ENCODE data around the gene RPL18. TPM values are rescaled to one million over a fixed set of nuclear protein-coding genes. Genes with fewer than 3 reads are reported as not detected.

RPL18 gene
- total and polyA plus RNA-seq, 9 of the 15 experiments (the other 6 are each of a cell fraction or from before 2014, with no cell fraction given), result 312 to 2,635 (median 1,653) TPM

DNA sequence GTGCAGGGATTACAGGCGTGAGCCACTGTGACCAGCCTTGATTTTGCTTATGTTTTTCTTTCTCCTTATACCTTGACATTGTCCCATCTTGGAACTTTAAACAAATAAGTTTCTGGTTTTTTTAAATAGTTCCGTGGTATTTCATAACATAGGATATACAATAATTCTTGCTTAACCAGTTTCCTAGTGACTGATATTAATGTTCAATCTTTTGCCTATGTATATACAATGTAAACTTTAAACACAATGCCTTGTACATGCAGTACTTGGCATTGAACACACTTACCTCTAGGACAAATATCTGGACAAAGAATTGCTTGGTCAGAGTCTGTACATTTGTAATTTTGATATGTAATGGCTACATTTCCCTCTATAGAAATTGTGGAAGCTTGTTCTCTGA is 36.8 kb downstream of the RPL18 start:
- Histone ChIP-seq H3K27ac (ENCODE audit: extremely low read depth, low read depth, low read length) (no peak overlapping the region), H3K4me2 (ENCODE audit: insufficient read depth, low read length) (no peak overlapping the region), H3K79me2 (ENCODE audit: control insufficient read depth, insufficient read depth, low read length) (no peaks in the 10 kb centered on the region), H3K4me3 (no peak overlapping the region), H3K4me1 (replicated peaks in 1 of 2; ENCODE audit: control insufficient read depth in 2 of 2, insufficient read depth in 2 of 2, low read length in 2 of 2) (peaks cover 3 to 8% of the 10 kb centered on the region in 2 experiments; a peak in 1 of 5 replicates), H2AFZ (ENCODE audit: low read depth, low read length) (no peak overlapping the region), H3K9me3 (replicated peaks; ENCODE audit: control insufficient read depth, insufficient read depth, low read depth, low read length) (no peaks in the 10 kb centered on the region), H3K36me3 (ENCODE audit: control insufficient read depth, insufficient read depth, low read length) (no peaks in the 10 kb centered on the region), H3K9ac (ENCODE audit: insufficient read depth in 1 of 2, low read depth in 2 of 2, low read length in 2 of 2) (no peak overlapping the region), H3K9me1 (ENCODE audit: control insufficient read depth, insufficient read depth, low read length) (no peaks in the 10 kb centered on the region), H3K27me3 (ENCODE audit: control insufficient read depth in 2 of 2, insufficient read depth in 2 of 2, low read length in 2 of 2) (no peaks in the 10 kb centered on the region), H4K20me1 (replicated peaks; ENCODE audit: control insufficient read depth, insufficient read depth, low read length) (no peaks in the 10 kb centered on the region)
- in situ Hi-C loops (cut with MboI) (loop anchor here (5.0 to 25.0 kb wide), 2 partner anchors 75 to 1530 kb away; no protein-coding TSS in a partner anchor), intact Hi-C loops (cut with micrococcal nuclease) (loop anchor here (5.0 kb wide), 2 partner anchors 260 to 315 kb away; a partner anchor contains a TSS)
- FAIRE-seq, result no peak
- ATAC-seq, result no peak
- TF ChIP-seq KHSRP (IDR thresholded peaks at IDR 0.05) (no peak), SP1 (CRISPR knock-in tag; IDR thresholded peaks at IDR 0.05) (no peak), ZBTB1 (CRISPR knock-in tag; IDR thresholded peaks at IDR 0.05; ENCODE audit: borderline replicate concordance, low read depth) (no peak), TARDBP (IDR thresholded peaks at IDR 0.05) (no peak), ZNF143 (CRISPR knock-in tag; IDR thresholded peaks at IDR 0.05) (no peak), CHD4 (IDR thresholded peaks at IDR 0.05; ENCODE audit: insufficient read depth, insufficient replicate concordance, low read depth, low read length, poor library complexity, severe bottlenecking) (no peak), SMARCC2 (IDR thresholded peaks at IDR 0.05; ENCODE audit: low read depth) (no peak)
- TF ChIP-seq, protein P1, sequence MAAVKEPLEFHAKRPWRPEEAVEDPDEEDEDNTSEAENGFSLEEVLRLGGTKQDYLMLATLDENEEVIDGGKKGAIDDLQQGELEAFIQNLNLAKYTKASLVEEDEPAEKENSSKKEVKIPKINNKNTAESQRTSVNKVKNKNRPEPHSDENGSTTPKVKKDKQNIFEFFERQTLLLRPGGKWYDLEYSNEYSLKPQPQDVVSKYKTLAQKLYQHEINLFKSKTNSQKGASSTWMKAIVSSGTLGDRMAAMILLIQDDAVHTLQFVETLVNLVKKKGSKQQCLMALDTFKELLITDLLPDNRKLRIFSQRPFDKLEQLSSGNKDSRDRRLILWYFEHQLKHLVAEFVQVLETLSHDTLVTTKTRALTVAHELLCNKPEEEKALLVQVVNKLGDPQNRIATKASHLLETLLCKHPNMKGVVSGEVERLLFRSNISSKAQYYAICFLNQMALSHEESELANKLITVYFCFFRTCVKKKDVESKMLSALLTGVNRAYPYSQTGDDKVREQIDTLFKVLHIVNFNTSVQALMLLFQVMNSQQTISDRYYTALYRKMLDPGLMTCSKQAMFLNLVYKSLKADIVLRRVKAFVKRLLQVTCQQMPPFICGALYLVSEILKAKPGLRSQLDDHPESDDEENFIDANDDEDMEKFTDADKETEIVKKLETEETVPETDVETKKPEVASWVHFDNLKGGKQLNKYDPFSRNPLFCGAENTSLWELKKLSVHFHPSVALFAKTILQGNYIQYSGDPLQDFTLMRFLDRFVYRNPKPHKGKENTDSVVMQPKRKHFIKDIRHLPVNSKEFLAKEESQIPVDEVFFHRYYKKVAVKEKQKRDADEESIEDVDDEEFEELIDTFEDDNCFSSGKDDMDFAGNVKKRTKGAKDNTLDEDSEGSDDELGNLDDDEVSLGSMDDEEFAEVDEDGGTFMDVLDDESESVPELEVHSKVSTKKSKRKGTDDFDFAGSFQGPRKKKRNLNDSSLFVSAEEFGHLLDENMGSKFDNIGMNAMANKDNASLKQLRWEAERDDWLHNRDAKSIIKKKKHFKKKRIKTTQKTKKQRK (IDR thresholded peaks at IDR 0.05; ENCODE audit: borderline replicate concordance, low read depth, low read length), result no peak
- TF ChIP-seq, protein P2, sequence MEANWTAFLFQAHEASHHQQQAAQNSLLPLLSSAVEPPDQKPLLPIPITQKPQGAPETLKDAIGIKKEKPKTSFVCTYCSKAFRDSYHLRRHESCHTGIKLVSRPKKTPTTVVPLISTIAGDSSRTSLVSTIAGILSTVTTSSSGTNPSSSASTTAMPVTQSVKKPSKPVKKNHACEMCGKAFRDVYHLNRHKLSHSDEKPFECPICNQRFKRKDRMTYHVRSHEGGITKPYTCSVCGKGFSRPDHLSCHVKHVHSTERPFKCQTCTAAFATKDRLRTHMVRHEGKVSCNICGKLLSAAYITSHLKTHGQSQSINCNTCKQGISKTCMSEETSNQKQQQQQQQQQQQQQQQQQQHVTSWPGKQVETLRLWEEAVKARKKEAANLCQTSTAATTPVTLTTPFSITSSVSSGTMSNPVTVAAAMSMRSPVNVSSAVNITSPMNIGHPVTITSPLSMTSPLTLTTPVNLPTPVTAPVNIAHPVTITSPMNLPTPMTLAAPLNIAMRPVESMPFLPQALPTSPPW (CRISPR knock-in tag; IDR thresholded peaks at IDR 0.05), result no peak
- TF ChIP-seq, protein P3, sequence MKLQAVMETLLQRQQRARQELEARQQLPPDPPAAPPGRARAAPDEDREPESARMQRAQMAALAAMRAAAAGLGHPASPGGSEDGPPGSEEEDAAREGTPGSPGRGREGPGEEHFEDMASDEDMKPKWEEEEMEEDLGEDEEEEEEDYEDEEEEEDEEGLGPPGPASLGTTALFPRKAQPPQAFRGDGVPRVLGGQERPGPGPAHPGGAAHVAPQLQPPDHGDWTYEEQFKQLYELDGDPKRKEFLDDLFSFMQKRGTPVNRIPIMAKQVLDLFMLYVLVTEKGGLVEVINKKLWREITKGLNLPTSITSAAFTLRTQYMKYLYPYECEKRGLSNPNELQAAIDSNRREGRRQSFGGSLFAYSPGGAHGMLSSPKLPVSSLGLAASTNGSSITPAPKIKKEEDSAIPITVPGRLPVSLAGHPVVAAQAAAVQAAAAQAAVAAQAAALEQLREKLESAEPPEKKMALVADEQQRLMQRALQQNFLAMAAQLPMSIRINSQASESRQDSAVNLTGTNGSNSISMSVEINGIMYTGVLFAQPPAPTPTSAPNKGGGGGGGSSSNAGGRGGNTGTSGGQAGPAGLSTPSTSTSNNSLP (IDR thresholded peaks at IDR 0.05; ENCODE audit: borderline replicate concordance, low read depth, low read length), result no peak
- no TSS peak for BruUV-seq (replicated peaks)
- no peak for DNase-seq (ENCODE audit: extremely low read depth in 1 of 4, low spot score in 3 of 4)
- POLR2A ChIA-PET, result interaction anchor here (1.1 kb wide), 1 partner anchor 73 kb away, joined by 5 read pairs; no protein-coding TSS in a partner anchor
- 38% methylated on average over 2 of the region's 2 CpGs for WGBS (ENCODE audit: insufficient coverage, low coverage, missing lambda C conversion rate)
- CTCF ChIA-PET (ENCODE audit: low intra/inter-chr PET ratio), result no interaction called here

All from K562 (cell line).